H9 (cell line): ENCODE measurements around the gene NAPSA. TPM values are rescaled to one million over a fixed set of nuclear protein-coding genes. Genes with fewer than 3 reads are reported as not detected.

Experiments used
- DNase-seq: peaks from one replicate; pipeline ENCODE4 v3.0.0-alpha.2; 2017
- H2AFZ ChIP-seq: one replicate; pipeline ENCODE4 v1.6.1; 2013; ENCODE audit warnings: mild to moderate bottlenecking, low read length, control low read depth, moderate library complexity
- H2AK5ac ChIP-seq: 2 replicates; pipeline ENCODE4 v1.6.1; 2013; ENCODE audit warnings: low read length, control low read depth, mixed read lengths; ENCODE audit not compliant: insufficient read length
- H2BK120ac ChIP-seq: one replicate; pipeline ENCODE4 v1.6.1; 2013; ENCODE audit warnings: low read depth, mild to moderate bottlenecking, low read length, control low read depth, inconsistent platforms; ENCODE audit not compliant: poor library complexity, severe bottlenecking
- H2BK12ac ChIP-seq: 2 replicates; pipeline ENCODE4 v1.6.1; 2013; ENCODE audit warnings: low read length, control low read depth, mixed read lengths, low read depth; ENCODE audit not compliant: insufficient read length
- H2BK15ac ChIP-seq: 2 replicates; pipeline ENCODE4 v1.6.1; 2013; ENCODE audit warnings: low read depth, low read length, control low read depth
- H2BK20ac ChIP-seq: one replicate; pipeline ENCODE4 v1.6.1; 2013; ENCODE audit warnings: low read depth, mild to moderate bottlenecking, low read length, control low read depth, inconsistent platforms; ENCODE audit not compliant: poor library complexity, severe bottlenecking
- H2BK5ac ChIP-seq: 2 replicates; pipeline ENCODE4 v1.6.1; 2013; ENCODE audit warnings: low read length, control low read depth, mixed read lengths; ENCODE audit not compliant: insufficient read length
- H3K14ac ChIP-seq: 2 replicates; pipeline ENCODE4 v1.6.1; 2013; ENCODE audit warnings: low read length, control low read depth; ENCODE audit not compliant: insufficient read depth
- H3K18ac ChIP-seq: 2 replicates; pipeline ENCODE4 v1.6.1; 2013; ENCODE audit warnings: low read depth, mild to moderate bottlenecking, mixed read lengths, low read length, control low read depth; ENCODE audit not compliant: insufficient read length
- H3K23ac ChIP-seq: 2 replicates; pipeline ENCODE4 v1.6.1; 2013; ENCODE audit warnings: low read length, control low read depth, mixed read lengths, low read depth; ENCODE audit not compliant: insufficient read length
- H3K23me2 ChIP-seq: 2 replicates; pipeline ENCODE4 v1.6.1; 2013; ENCODE audit warnings: low read depth, mild to moderate bottlenecking, mixed read lengths, low read length, control low read depth; ENCODE audit not compliant: insufficient read length, poor library complexity, severe bottlenecking
- H3K27ac ChIP-seq: 2 replicates; pipeline ENCODE4 v1.5.1; 2013; ENCODE audit warnings: low read length, control low read depth, mixed read lengths, low read depth; ENCODE audit not compliant: insufficient read length
- H3K27me3 ChIP-seq: 2 replicates; pipeline ENCODE4 v1.6.1; 2013; ENCODE audit warnings: low read length, control low read depth, inconsistent platforms; ENCODE audit not compliant: insufficient read depth
- H3K4ac ChIP-seq: 2 replicates; pipeline ENCODE4 v1.6.1; 2013; ENCODE audit warnings: low read depth, mild to moderate bottlenecking, control low read depth, inconsistent platforms, low read length, moderate library complexity
- H3K4me1 ChIP-seq: 2 replicates; pipeline ENCODE4 v1.6.1; 2013; ENCODE audit warnings: low read length, control low read depth, inconsistent platforms; ENCODE audit not compliant: insufficient read depth
- H3K4me2 ChIP-seq: 2 replicates; pipeline ENCODE4 v1.6.1; 2013; ENCODE audit warnings: low read length, control low read depth, mixed read lengths; ENCODE audit not compliant: insufficient read length, insufficient read depth
- H3K56ac ChIP-seq: 2 replicates; pipeline ENCODE4 v1.6.1; 2013; ENCODE audit warnings: low read depth, mild to moderate bottlenecking, mixed read lengths, low read length, control low read depth; ENCODE audit not compliant: insufficient read length
- H3K79me1 ChIP-seq: 2 replicates; pipeline ENCODE4 v1.6.1; 2013; ENCODE audit warnings: low read depth, mild to moderate bottlenecking, moderate library complexity, low read length, control low read depth, inconsistent platforms; ENCODE audit not compliant: insufficient read depth, poor library complexity, severe bottlenecking
- H3K79me2 ChIP-seq: 2 replicates; pipeline ENCODE4 v1.6.1; 2013; ENCODE audit warnings: low read length, control low read depth, inconsistent platforms; ENCODE audit not compliant: insufficient read depth
- H3K9ac ChIP-seq: 2 replicates; pipeline ENCODE4 v1.6.1; 2013; ENCODE audit warnings: low read length, control low read depth, mixed read lengths; ENCODE audit not compliant: insufficient read length; ENCODE audit errors: extremely low read depth
- H3K9me3 ChIP-seq: one replicate; pipeline ENCODE4 v1.6.1; 2013; ENCODE audit warnings: low read depth, low read length, inconsistent platforms; ENCODE audit not compliant: control insufficient read depth
- H3T11ph ChIP-seq: one replicate; pipeline ENCODE4 v1.6.1; 2013; ENCODE audit warnings: mild to moderate bottlenecking, low read length, control low read depth, inconsistent platforms
- H4K20me1 ChIP-seq: one replicate; pipeline ENCODE4 v1.6.1; 2013; ENCODE audit not compliant: control insufficient read depth, insufficient read length, insufficient read depth
- H4K5ac ChIP-seq: 2 replicates; pipeline ENCODE4 v1.6.1; 2013; ENCODE audit warnings: low read depth, mild to moderate bottlenecking, mixed read lengths, low read length, control low read depth; ENCODE audit not compliant: insufficient read length
- H4K8ac ChIP-seq: replicated peaks from 2 replicates; pipeline ENCODE4 v1.6.1; 2013; ENCODE audit warnings: low read length, control low read depth, mixed read lengths, low read depth; ENCODE audit not compliant: insufficient read length
- H4K91ac ChIP-seq: 2 replicates; pipeline ENCODE4 v1.6.1; 2013; ENCODE audit warnings: low read depth, mild to moderate bottlenecking, moderate library complexity, mixed read lengths, low read length, control low read depth; ENCODE audit not compliant: insufficient read length
- H3K27ac Mint-ChIP-seq, 3 experiments: 2 replicates in 2 of 3; 3 replicates in 1 of 3; pipeline ENCODE4 v1.8.0; 2020 to 2021; ENCODE audit warnings: mixed read lengths in 3 of 3, mild to moderate bottlenecking in 1 of 3, moderate library complexity in 1 of 3
- H3K27me3 Mint-ChIP-seq: 2 replicates; pipeline ENCODE4 v1.8.0; 2021; ENCODE audit warnings: low read depth, mild to moderate bottlenecking, moderate library complexity, mixed read lengths
- H3K36me3 Mint-ChIP-seq, 3 experiments: 2 replicates in 2 of 3; 3 replicates in 1 of 3; pipeline ENCODE4 v1.8.0; 2020 to 2021; ENCODE audit warnings: low read depth in 3 of 3, mixed read lengths in 3 of 3; ENCODE audit not compliant: insufficient read depth in 1 of 3
- H3K4me1 Mint-ChIP-seq, 2 experiments: 2 replicates each; pipeline ENCODE4 v1.8.0; 2020; ENCODE audit warnings: mixed read lengths in 2 of 2
- H3K4me3 Mint-ChIP-seq, 2 experiments: 2 replicates in 1 of 2; 3 replicates in 1 of 2; pipeline ENCODE4 v1.8.0; 2020 to 2021; ENCODE audit warnings: mild to moderate bottlenecking in 2 of 2, mixed read lengths in 2 of 2, moderate library complexity in 1 of 2
- H3K9me3 Mint-ChIP-seq, 2 experiments: 2 replicates in 1 of 2; 3 replicates in 1 of 2; pipeline ENCODE4 v1.8.0; 2020; ENCODE audit warnings: mild to moderate bottlenecking in 2 of 2, mixed read lengths in 2 of 2, moderate library complexity in 1 of 2
- WGBS: extraction: QIAGEN DNeasy Blood & Tissue Kit; methylation state at CpG from one replicate; pipeline ENCODE4 v1.1.7; 2013; ENCODE audit warnings: missing lambda C conversion rate, low lambda C conversion rate, mixed read lengths; ENCODE audit not compliant: insufficient read length; ENCODE audit errors: extremely low coverage; 5-methylcytosine and 5-hydroxymethylcytosine counted together
- total RNA-seq: library from RNA; stranded (reverse); gene quantifications from 2 replicates; pipeline ENCODE4 v1.2.1, GENCODE V29; 2021
- TF ChIP-seq, protein P1 (sequence below): fragments of 200-600 bp; sonication (generic); conservative IDR thresholded peaks from 3 replicates; pipeline ENCODE4 v1.8.0; 2021; ENCODE audit warnings: antibody characterized with exemption, mild to moderate bottlenecking

Gene NAPSA
- total RNA-seq, 1 experiment from 2014 or later, result 0.44 TPM

DNA sequence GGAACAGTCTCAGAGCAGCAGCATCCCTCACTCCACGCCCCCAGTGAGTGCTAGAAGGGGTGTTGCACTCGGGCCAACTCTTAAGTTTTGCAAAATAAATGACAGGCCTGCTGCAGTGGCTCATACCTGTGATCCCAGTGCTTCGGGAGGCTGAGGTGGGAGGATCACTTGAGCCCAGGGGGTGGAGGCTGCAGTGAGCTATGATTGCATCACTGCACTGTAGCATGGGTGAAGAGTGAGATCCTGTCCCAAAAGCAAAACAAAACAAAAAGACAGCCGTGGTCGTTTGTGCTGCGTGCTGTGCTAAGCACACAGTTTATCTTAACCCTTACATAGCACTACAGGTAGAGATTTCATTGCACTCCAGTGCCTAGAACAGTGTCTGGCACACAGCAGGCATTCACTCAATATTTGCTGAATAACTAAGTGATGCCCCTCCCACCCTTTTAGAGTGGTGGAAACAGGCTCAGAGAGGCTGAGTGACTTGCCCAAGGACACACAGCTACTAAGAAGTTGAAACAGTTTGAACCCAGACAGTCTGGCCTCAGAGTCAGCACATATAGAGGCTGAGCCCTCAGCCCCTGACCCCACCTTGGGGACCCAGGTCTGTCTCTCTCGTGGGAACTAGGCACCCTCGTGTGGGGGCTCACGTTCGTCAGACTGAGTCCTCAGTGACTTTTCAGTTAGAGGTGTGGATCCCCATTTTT lies 54.5 kb downstream of the NAPSA start:
- no peaks in the 10 kb centered on the region for H3K79me1 ChIP-seq
- H3K9ac ChIP-seq, result no peak overlapping the region
- H3K79me2 ChIP-seq, result no peaks in the 10 kb centered on the region
- H2AK5ac ChIP-seq, result no peak overlapping the region
- Mint-ChIP-seq H3K4me3 (peak overlapping the region; percentile 7 to 59; a peak in 3 of 5 replicates), H3K36me3 (peaks cover 0 to 7% (median 0%) of the 10 kb centered on the region in 3 experiments; a peak in 3 of 7 replicates), H3K4me1 (peaks cover 19 to 38% of the 10 kb centered on the region in 2 experiments), H3K27ac (no peak overlapping the region), H3K9me3 (no peaks in the 10 kb centered on the region; a peak in 1 of 5 replicates), H3K27me3 (peaks cover 28% of the 10 kb centered on the region)
- H3K4me2 ChIP-seq, result no peak overlapping the region
- H2BK12ac ChIP-seq, result no peak overlapping the region
- no peak for DNase-seq
- no peak overlapping the region for H3K23ac ChIP-seq
- H3K27ac ChIP-seq, result no peak overlapping the region
- H3K18ac ChIP-seq, result no peak overlapping the region
- H3K14ac ChIP-seq, result no peak overlapping the region
- no peaks in the 10 kb centered on the region for H4K20me1 ChIP-seq
- H2BK5ac ChIP-seq, result no peak overlapping the region
- H3K9me3 ChIP-seq, result no peaks in the 10 kb centered on the region
- H2AFZ ChIP-seq, result no peak overlapping the region
- no peak overlapping the region for H3K56ac ChIP-seq
- no peak overlapping the region for H4K8ac ChIP-seq
- peaks cover 24% of the 10 kb centered on the region for H3K23me2 ChIP-seq
- no peak overlapping the region for H2BK120ac ChIP-seq
- no peak overlapping the region for H2BK20ac ChIP-seq
- H4K91ac ChIP-seq, result no peak overlapping the region
- no peaks in the 10 kb centered on the region for H3K27me3 ChIP-seq
- no peaks in the 10 kb centered on the region for H3K4me1 ChIP-seq
- TF ChIP-seq, protein P1, sequence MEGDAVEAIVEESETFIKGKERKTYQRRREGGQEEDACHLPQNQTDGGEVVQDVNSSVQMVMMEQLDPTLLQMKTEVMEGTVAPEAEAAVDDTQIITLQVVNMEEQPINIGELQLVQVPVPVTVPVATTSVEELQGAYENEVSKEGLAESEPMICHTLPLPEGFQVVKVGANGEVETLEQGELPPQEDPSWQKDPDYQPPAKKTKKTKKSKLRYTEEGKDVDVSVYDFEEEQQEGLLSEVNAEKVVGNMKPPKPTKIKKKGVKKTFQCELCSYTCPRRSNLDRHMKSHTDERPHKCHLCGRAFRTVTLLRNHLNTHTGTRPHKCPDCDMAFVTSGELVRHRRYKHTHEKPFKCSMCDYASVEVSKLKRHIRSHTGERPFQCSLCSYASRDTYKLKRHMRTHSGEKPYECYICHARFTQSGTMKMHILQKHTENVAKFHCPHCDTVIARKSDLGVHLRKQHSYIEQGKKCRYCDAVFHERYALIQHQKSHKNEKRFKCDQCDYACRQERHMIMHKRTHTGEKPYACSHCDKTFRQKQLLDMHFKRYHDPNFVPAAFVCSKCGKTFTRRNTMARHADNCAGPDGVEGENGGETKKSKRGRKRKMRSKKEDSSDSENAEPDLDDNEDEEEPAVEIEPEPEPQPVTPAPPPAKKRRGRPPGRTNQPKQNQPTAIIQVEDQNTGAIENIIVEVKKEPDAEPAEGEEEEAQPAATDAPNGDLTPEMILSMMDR, result no peak
- H3K4ac ChIP-seq, result no peak overlapping the region
- no peak overlapping the region for H3T11ph ChIP-seq
- no peak overlapping the region for H4K5ac ChIP-seq
- no CpG with 5 or more reads among the region's 10 CpGs for WGBS
- H2BK15ac ChIP-seq, result no peak overlapping the region
